Measurements from ENCODE around the gene GTF2A1.

The GTF2A1 gene

DNA sequence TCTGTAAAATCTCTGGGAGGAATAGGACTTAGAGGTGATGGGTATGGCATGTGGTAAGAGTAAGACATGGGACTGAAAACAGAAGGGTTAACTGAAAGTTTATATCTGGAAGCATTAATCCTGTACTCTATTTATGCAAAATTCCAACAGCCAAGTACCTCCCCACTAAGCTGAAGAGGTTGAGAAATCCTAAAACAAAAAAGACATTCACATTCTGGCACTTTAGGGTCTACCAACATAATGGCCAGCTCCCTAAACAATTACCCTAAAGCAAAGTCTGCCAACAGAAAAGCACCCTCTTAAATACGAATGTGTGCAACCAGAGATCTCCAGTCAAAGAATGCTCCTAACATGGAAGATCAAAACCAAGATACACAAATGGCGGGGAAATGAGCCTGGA lies 87.4 kb downstream of the GTF2A1 start:
- H3K4me3 ChIP-seq (ENCODE audit: low read depth, low read length): no peak overlapping the region
- TF ChIP-seq, protein P1, sequence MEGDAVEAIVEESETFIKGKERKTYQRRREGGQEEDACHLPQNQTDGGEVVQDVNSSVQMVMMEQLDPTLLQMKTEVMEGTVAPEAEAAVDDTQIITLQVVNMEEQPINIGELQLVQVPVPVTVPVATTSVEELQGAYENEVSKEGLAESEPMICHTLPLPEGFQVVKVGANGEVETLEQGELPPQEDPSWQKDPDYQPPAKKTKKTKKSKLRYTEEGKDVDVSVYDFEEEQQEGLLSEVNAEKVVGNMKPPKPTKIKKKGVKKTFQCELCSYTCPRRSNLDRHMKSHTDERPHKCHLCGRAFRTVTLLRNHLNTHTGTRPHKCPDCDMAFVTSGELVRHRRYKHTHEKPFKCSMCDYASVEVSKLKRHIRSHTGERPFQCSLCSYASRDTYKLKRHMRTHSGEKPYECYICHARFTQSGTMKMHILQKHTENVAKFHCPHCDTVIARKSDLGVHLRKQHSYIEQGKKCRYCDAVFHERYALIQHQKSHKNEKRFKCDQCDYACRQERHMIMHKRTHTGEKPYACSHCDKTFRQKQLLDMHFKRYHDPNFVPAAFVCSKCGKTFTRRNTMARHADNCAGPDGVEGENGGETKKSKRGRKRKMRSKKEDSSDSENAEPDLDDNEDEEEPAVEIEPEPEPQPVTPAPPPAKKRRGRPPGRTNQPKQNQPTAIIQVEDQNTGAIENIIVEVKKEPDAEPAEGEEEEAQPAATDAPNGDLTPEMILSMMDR (IDR thresholded peaks at IDR 0.05; ENCODE audit: insufficient read depth, low read depth, low read length, missing control alignments): no peak
- DNase-seq (ENCODE audit: low read depth): no peak

DNA sequence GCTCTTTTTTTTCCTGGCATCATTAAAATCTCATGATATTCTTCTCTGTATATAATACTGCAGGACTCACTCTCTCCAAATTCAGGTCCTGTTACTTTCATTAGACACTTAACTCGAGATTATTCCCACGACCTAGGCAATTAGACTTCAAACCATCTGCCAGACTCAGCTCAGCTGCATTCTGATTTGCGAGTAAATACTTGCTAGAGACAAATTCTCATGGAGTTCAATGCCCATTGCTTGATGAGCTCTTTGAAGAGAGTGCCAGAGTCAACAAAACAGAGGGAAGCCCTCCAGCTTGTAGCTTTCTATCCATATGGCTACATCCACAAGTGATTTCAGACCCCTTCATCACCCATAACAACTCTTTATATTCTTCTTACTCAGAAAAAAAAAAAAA lies 88.3 kb downstream of the GTF2A1 start:
- DNase-seq (ENCODE audit: low read depth): no peak
- TF ChIP-seq, protein P1 (IDR thresholded peaks at IDR 0.05; ENCODE audit: insufficient read depth, low read depth, low read length, missing control alignments): no peak
- H3K4me3 ChIP-seq (ENCODE audit: low read depth, low read length): no peak overlapping the region

DNA sequence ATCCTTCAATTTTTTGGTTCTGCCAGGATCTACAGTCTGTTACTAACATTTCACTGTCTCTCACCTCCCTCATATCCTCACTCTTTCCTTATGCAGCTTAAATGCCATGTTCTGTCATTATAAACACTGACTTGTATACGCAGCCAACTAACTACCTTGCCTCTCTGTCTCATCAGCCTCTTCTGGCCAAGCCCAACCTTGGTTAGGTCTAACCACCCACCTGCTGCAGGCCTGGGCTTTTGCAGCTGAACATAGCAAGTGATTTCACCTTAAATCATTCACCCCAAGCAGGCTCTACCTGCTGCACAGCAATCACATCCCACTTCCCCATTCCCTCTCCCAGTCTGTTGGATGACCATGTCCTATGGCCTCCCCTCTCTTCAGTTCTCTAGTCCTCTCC lies 91.5 kb downstream of the GTF2A1 start:
- TF ChIP-seq, protein P1 (IDR thresholded peaks at IDR 0.05; ENCODE audit: insufficient read depth, low read depth, low read length, missing control alignments): no peak
- no peak overlapping the region for H3K4me3 ChIP-seq (ENCODE audit: low read depth, low read length)
- DNase-seq (ENCODE audit: low read depth): no peak

DNA sequence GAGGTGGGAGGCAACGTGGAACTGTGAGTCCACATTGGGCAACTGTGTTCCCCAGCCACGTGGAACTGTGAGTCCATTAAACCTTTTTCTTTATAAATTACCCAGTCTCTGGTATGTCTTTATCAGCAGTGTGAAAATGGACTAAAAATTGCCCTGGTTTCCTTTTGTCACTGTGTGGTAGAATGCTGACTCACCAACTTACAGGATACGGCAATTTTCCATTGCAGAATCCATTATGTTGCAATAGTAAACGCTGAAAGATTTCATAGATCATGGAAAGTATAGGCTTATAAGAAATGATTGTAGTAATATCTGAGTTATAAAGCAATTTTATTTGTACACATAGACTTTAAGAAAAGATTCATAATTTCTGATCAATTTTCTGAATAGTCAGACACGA lies 93.0 kb downstream of the GTF2A1 start:
- DNase-seq (ENCODE audit: low read depth): no peak
- no peak overlapping the region for H3K4me3 ChIP-seq (ENCODE audit: low read depth, low read length)
- TF ChIP-seq, protein P1 (IDR thresholded peaks at IDR 0.05; ENCODE audit: insufficient read depth, low read depth, low read length, missing control alignments): no peak

DNA sequence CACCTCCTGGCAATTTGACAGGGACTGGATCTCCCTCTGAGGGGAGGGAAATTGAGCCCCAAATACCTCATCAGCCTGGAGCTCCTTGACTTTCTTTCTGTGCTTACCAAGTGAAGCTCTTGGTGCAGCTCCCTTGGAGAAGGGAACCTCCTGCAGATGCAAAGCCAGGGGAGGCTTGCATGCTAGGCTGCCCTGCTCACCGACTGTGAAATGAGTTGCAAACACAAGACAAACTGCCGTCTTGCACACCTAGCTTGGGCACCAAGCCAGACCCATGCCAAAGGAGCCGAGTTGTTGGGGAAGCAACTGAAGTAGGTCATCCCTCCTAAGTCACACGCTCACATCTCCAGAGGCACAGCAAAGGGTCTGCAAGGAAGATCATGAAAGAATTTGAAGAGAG lies 95.2 kb downstream of the GTF2A1 start:
- TF ChIP-seq, protein P1 (IDR thresholded peaks at IDR 0.05; ENCODE audit: insufficient read depth, low read depth, low read length, missing control alignments): no peak
- peak; percentile 13 for DNase-seq (ENCODE audit: low read depth)
- no peak overlapping the region for H3K4me3 ChIP-seq (ENCODE audit: low read depth, low read length)

All from GM12865 (cell line).